GM18507 (cell line): ENCODE data around the gene GFOD1.
A peak's percentile ranks its signal among the peaks of the same experiment; 100 is the strongest.

Experiments used
- DNase-seq: peaks from one replicate; pipeline ENCODE4 v3.0.0; 2011; ENCODE audit warnings: low read depth; ENCODE audit not compliant: insufficient read length; ENCODE audit errors: extremely low spot score
- FAIRE-seq: peaks from 2 replicates; lab custom pipeline; 2011; peaks lifted over from hg19 to GRCh38; lab: Jason Lieb, UNC

The GFOD1 gene

DNA sequence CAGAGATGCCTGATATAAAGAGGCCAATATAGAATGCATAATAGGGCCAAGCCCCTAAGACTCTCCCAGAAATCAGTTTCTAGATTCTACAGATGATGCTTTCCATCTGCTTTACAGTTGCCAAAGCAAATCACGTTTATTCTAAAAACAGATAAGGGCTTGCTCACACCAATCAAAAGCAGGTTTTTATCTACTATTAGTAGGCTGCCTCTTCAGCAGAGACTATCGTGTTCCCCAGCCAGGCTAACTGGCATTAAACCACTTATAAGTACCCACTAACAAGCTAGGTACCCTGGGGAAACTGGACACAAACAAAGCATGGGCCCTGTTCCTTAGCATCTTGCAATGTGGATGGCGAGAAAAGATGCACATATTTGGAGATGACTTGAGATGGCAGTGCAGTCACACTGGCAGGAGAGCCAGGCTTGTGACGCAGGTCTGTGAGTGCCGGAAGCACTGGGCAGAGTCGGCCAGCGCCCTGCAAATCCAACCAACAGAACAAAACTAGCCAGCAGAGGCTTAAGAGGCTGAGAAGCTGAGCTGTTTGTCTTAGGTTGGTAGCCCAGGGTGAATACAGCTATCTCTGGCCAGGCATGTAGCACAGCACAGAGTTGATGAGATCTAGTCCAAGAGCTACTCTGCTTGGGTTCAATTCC lies 73.4 kb downstream of the GFOD1 start:
- DNase-seq (no peak), FAIRE-seq (no peak)

- FAIRE-seq: no peak
- DNase-seq: no peak
Observed at GRCh38 chr6:13413466-13413862, 73.9 kb downstream of the GFOD1 start.

DNA sequence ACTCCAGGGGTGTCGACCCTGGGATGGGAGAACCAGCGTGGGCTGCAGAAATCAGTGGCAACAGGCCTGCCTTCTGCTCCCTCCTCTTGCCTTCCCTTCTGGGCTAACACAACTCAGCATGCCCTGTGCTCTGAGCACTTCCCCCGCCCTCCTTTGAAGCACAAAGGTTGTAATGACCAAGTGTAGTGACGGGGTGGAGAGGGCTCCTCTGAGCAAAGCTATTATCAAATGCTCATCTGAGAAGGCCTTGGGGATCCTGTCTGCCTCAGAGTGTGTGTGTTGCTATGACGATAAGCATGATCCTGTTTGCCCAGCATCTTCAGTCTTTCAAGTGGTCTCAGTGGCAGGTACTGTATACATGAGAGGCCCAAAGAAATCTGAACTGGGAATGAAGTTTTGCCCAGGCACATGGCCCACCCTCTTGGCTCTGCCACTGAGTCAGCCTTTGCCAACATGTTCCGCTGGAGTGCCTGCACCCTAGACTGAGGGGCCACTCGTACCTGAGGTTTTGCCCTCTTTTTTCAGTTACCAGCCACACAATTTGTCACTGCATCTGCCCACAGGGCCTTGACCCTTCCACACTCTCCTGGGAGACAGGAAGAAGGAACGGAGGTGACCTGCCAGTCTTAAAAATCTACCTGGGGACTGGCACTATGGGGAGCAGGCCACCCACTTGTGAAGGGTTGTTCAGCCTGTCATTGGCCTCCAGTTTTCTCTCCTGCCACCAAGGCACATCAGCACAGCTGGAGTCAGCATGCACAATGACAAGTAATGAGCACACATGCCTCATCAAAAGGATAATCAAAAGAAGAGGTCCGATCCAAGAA lies 74.5 kb downstream of the GFOD1 start:
- DNase-seq (no peak), FAIRE-seq (no peak)

DNA sequence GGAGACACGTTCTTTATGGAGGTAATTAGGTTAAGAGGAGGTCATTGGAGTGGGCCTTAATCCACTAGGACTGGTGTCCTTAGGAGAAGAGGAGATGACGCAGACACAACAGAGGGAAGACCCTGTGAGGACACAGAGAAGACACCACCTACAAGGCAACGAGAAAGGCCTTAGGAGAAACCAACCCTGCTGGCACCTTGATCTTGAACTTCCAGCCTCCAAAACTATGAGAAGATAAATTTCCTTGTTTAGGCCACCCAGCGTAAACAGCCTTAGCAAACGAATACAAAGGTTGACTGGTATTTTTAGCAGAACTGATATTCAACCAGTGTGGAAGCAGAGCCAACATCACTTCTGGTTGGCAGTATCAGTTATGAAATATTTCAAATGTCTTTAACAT lies 75.2 kb downstream of the GFOD1 start:
- DNase-seq (no peak), FAIRE-seq (no peak)

DNA sequence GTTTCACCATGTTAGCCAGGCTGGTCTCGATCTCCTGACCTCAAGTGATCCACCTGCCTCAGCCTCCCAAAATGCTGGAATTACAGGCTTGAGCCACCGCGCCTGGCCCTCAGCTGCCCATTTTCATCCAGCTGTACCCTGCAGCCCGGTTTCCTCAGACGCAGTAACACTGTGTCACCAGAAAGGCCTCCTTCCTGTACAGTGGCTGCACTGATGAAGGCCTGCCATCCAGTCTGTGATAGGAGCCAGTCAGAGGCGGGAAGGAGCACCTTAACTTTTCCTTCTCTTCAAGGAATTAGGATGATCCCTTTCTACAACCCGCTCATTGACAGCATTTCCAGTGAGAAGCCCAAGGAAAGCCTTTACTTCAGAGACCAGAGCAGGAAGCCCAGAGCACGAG lies 75.9 kb downstream of the GFOD1 start:
- FAIRE-seq: no peak
- DNase-seq: no peak

GRCh38 chr6:13409991-13410390 lies 77.4 kb downstream of the GFOD1 start:
- FAIRE-seq (no peak), DNase-seq (no peak)

- FAIRE-seq: no peak
- no peak for DNase-seq
Observed at GRCh38 chr6:13407709-13408695, 79.4 kb downstream of the GFOD1 start.

GRCh38 chr6:13407368-13407708 lies 80.1 kb downstream of the GFOD1 start:
- FAIRE-seq (no peak), DNase-seq (no peak)

DNA sequence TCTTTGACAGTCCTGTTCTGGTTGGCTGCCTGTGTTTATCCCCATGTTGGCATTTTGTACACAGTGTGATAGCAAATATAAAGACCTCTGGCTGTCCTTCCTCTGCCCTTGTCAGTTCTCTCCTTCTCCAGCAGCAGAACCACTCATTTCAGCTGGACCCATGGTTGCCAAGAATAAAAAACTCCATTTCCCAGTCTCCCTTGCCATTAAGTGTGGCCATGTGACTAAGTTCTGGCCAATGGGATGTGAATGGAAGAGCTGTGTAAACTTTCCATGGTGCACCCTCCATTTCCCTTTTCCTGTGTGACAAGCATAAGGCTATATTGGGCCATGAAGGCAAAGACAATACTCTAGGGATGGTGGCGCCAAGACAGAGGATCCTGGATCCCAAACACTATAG lies 80.6 kb downstream of the GFOD1 start:
- FAIRE-seq (no peak), DNase-seq (no peak)

GRCh38 chr6:13405961-13406477 lies 81.4 kb downstream of the GFOD1 start:
- FAIRE-seq: no peak
- no peak for DNase-seq

GRCh38 chr6:13404892-13405254 lies 82.5 kb downstream of the GFOD1 start:
- DNase-seq (no peak), FAIRE-seq (no peak)

GRCh38 chr6:13404228-13404891 lies 83.0 kb downstream of the GFOD1 start:
- FAIRE-seq: no peak
- DNase-seq: no peak

- no peak for DNase-seq
- FAIRE-seq: no peak
Observed at GRCh38 chr6:13402711-13403110, 84.7 kb downstream of the GFOD1 start.

DNA sequence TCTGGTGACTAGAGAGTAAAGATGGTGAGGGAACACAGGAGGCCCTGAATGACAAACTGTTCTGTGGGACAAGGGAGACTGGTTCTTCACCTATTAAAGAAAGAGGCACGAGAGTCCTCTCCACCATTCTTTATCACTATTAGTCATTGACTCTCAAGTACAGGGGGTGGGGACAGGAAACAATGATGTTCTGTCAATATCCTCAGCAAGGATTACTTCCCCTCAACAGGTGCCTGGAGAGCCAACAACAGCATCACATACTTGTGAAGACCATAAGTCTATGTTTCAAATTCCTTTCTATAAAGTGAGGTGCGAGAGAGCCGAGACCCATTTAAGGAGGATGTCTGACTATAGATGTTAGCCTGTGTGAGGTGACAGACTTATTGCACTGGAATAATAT lies 86.6 kb downstream of the GFOD1 start:
- peak; percentile 75 for FAIRE-seq
- DNase-seq: no peak

DNA sequence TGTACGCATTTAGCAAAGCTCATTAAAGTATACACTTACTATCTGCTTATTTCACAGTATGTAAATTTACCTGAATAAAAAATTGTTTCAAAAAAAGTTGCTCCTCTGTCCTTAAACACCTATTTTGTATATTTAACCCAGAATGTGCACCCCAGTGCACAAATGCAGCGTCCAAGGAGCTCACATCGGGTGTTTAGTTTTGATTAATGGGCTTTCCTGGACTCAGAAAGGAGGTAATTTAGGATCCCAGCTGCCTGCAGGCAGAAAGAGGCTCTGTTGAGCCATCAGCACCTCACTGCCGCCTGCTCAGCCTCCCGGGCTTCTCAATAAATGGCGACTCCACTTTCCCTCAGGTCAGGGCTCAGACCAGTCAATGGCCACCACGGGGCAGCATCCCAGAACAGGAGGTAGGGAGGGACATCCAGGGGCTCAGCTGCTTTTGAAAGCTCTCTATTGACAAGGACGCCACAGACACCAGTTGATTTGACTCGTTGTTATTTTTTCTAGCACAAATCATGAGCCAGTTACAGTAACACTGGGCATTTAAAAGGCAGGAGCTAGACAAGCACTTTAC lies 88.9 kb downstream of the GFOD1 start:
- no peak for FAIRE-seq
- DNase-seq: no peak

DNA sequence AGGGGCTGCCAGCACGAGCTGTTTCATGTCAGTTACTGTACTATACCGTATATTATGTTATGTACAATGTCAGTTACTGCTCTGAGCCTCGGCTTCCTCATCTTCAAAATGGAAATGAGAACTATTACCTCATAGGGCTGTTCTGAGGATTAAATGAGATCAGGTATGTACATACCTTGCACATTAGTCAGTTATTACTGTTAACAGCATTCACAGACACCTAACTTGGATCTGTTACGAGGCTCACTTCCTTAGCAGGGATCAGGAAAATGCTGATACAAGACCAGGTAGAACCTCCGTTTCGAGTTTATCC lies 89.4 kb downstream of the GFOD1 start:
- FAIRE-seq (no peak), DNase-seq (no peak)

DNA sequence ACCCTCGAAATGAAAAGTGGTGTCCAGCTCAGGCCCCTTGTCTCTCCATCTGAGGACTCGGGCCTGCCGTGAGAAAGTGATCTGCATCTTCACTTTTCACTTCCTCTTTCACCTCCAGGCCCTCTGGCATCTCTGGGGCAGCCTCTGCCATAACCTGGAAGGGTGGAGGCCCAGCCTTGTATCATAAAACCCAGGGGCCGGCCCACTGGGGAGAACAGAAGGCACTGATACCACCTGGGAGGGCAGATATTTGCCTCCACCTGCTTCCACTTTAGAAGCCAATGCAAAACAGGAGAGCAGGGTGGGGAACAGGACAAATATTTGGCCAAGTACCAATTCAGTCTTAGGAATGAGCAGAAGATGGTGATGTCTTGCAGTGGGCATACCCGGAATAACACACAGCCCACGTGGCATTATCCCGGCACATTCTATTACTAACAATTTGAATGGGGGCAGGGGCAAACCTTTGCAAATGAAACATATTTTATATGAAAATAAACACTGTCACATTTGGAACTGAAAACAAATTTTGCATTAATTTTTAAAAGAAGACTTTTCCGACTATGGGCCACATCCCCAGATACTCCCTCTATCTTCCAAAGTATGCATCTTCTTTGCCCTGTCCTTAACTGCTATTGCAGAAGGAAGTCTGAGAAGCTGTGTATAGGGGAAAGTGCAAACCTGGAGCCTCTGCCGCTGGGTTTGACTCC lies 89.9 kb downstream of the GFOD1 start:
- DNase-seq (peak; percentile 65), FAIRE-seq (peak; percentile 85)

DNA sequence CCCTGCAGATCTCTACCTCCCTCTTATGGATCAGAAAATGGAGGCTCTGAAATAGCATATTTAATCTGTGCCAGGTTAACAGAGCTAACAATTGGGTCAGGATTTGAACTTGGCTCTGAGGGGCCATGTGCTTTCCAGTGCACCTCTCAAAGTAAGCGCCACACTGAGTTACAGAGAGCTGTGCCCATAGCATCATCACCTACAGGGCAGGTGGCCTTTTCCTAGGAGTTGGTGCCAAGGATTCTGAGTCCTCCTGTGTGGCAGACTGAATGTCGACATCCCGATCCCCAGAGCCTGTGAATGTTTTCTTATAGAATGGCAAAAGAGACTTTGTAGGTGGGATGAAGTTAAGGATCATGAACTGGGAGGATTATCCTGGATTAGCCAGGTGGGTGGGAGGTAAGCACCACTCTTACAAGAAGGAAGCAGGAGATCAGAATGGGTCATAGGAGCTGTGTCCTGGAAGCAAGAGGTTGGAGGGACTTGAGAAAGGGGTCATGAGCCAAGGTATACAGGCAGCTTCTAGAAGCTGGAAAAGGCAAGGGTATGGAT lies 91.1 kb downstream of the GFOD1 start:
- FAIRE-seq (no peak), DNase-seq (no peak)
